IPS DF 6.9 (cell line): ENCODE data around the gene PTBP3.
A peak's percentile ranks its signal among the peaks of the same experiment; 100 is the strongest.

Experiments
- DNase-seq: peaks from one replicate; pipeline ENCODE4 v3.0.0-alpha.2; 2013; ENCODE audit warnings: low read depth, low spot score
- H3K27ac ChIP-seq: one replicate; pipeline ENCODE4 v1.5.1; 2013; ENCODE audit warnings: low read length, control low read depth
- H3K27me3 ChIP-seq: 2 replicates; pipeline ENCODE4 v1.6.1; 2013; ENCODE audit warnings: mild to moderate bottlenecking, low read length; ENCODE audit not compliant: control insufficient read depth, insufficient read depth
- H3K36me3 ChIP-seq: 2 replicates; pipeline ENCODE4 v1.6.1; 2013; ENCODE audit warnings: low read length; ENCODE audit not compliant: control insufficient read depth, insufficient read depth
- H3K4me1 ChIP-seq: 2 replicates; pipeline ENCODE4 v1.6.1; 2013; ENCODE audit warnings: low read length; ENCODE audit not compliant: control insufficient read depth, insufficient read depth
- H3K4me3 ChIP-seq: 2 replicates; pipeline ENCODE4 v1.5.1; 2013; ENCODE audit warnings: mild to moderate bottlenecking, low read length
- H3K9me3 ChIP-seq: 2 replicates; pipeline ENCODE4 v1.6.1; 2013; ENCODE audit warnings: low read length, inconsistent platforms; ENCODE audit not compliant: control insufficient read depth, insufficient read depth
- WGBS: extraction: QIAGEN DNeasy Blood & Tissue Kit; methylation state at CpG from one replicate; pipeline ENCODE4 v1.1.7; 2013; ENCODE audit warnings: mixed read lengths, missing lambda C conversion rate; ENCODE audit not compliant: insufficient read length, insufficient coverage; 5-methylcytosine and 5-hydroxymethylcytosine counted together

The PTBP3 gene

GRCh38 chr9:112188884-112189283 lies 144.5 kb downstream of the PTBP3 start:
- WGBS = no CpG with 5 or more reads among the region's 1 CpG

GRCh38 chr9:112187404-112187803 lies 146.0 kb downstream of the PTBP3 start:
- no CpG with 5 or more reads among the region's 4 CpGs for WGBS
- H3K4me3 ChIP-seq = no peak overlapping the region
- no peak for DNase-seq
- H3K36me3 ChIP-seq = no peaks in the 10 kb centered on the region
- peaks cover 1% of the 10 kb centered on the region; the same call in 1 of the 2 replicates for H3K4me1 ChIP-seq
- H3K27me3 ChIP-seq = no peaks in the 10 kb centered on the region
- no peak overlapping the region for H3K27ac ChIP-seq
- H3K9me3 ChIP-seq = no peaks in the 10 kb centered on the region

More at GRCh38 chr9:112188884-112189283, 144.5 kb downstream of the PTBP3 start:
- Histone ChIP-seq H3K4me3 (no peak overlapping the region), H3K9me3 (no peaks in the 10 kb centered on the region), H3K4me1 (peaks cover 1% of the 10 kb centered on the region; the same call in 1 of the 2 replicates), H3K27ac (no peak overlapping the region), H3K36me3 (no peaks in the 10 kb centered on the region), H3K27me3 (no peaks in the 10 kb centered on the region)
- no peak for DNase-seq

- H3K9me3 ChIP-seq = no peaks in the 10 kb centered on the region
- no peak overlapping the region for H3K4me3 ChIP-seq
- H3K36me3 ChIP-seq = no peaks in the 10 kb centered on the region
- H3K27ac ChIP-seq = no peak overlapping the region
- peaks cover 1% of the 10 kb centered on the region; the same call in 1 of the 2 replicates for H3K4me1 ChIP-seq
- no peaks in the 10 kb centered on the region for H3K27me3 ChIP-seq
- DNase-seq = no peak
- no CpG with 5 or more reads among the region's 4 CpGs for WGBS
These were observed 146.7 kb downstream of the PTBP3 start for GRCh38 chr9:112186695-112187094.

- no peak overlapping the region for H3K4me3 ChIP-seq
These were observed 148.5 kb downstream of the PTBP3 start for GRCh38 chr9:112184946-112185345.

GRCh38 chr9:112184221-112184620 lies 149.2 kb downstream of the PTBP3 start:
- H3K27me3 ChIP-seq = no peaks in the 10 kb centered on the region
- H3K4me3 ChIP-seq = no peak overlapping the region
- DNase-seq = no peak
- WGBS = no CpG with 5 or more reads among the region's 3 CpGs
- H3K9me3 ChIP-seq = no peaks in the 10 kb centered on the region
- no peaks in the 10 kb centered on the region for H3K36me3 ChIP-seq
- H3K27ac ChIP-seq = no peak overlapping the region
- peaks cover 1% of the 10 kb centered on the region; the same call in 1 of the 2 replicates for H3K4me1 ChIP-seq

More at GRCh38 chr9:112184946-112185345, 148.5 kb downstream of the PTBP3 start:
- H3K27ac ChIP-seq = no peak overlapping the region
- no peaks in the 10 kb centered on the region for H3K9me3 ChIP-seq
- no peaks in the 10 kb centered on the region for H3K36me3 ChIP-seq
- peaks cover 1% of the 10 kb centered on the region; the same call in 1 of the 2 replicates for H3K4me1 ChIP-seq
- H3K27me3 ChIP-seq = no peaks in the 10 kb centered on the region
- WGBS = no CpG with 5 or more reads among the region's 2 CpGs
- DNase-seq = no peak

- no peaks in the 10 kb centered on the region for H3K9me3 ChIP-seq
- H3K27ac ChIP-seq = no peak overlapping the region
- no peaks in the 10 kb centered on the region; the same call in 1 of the 2 replicates for H3K4me1 ChIP-seq
- WGBS = no CpG with 5 or more reads among the region's 3 CpGs
- no peak overlapping the region for H3K4me3 ChIP-seq
- H3K27me3 ChIP-seq = no peaks in the 10 kb centered on the region; the same call in 1 of the 2 replicates
- no peak for DNase-seq
- H3K36me3 ChIP-seq = no peaks in the 10 kb centered on the region
These were observed 153.0 kb downstream of the PTBP3 start for GRCh38 chr9:112180387-112180881.

GRCh38 chr9:112179816-112180215 lies 153.6 kb downstream of the PTBP3 start:
- no CpG with 5 or more reads among the region's 4 CpGs for WGBS
- H3K4me1 ChIP-seq = no peaks in the 10 kb centered on the region; the same call in 1 of the 2 replicates

GRCh38 chr9:112176524-112176923 lies 156.9 kb downstream of the PTBP3 start:
- Histone ChIP-seq H3K9me3 (no peaks in the 10 kb centered on the region), H3K4me1 (peaks cover 1% of the 10 kb centered on the region; the same call in 1 of the 2 replicates)
- no CpG with 5 or more reads among the region's 5 CpGs for WGBS

More at GRCh38 chr9:112179816-112180215, 153.6 kb downstream of the PTBP3 start:
- DNase-seq = no peak
- Histone ChIP-seq H3K27ac (no peak overlapping the region), H3K4me3 (no peak overlapping the region), H3K9me3 (no peaks in the 10 kb centered on the region), H3K27me3 (no peaks in the 10 kb centered on the region; the same call in 1 of the 2 replicates), H3K36me3 (no peaks in the 10 kb centered on the region)

GRCh38 chr9:112175796-112176315 lies 157.6 kb downstream of the PTBP3 start:
- Histone ChIP-seq H3K36me3 (no peaks in the 10 kb centered on the region), H3K4me1 (peaks cover 1% of the 10 kb centered on the region; the same call in 1 of the 2 replicates), H3K4me3 (peak overlapping the region; percentile 58; the same call in 1 of the 2 replicates), H3K27me3 (no peaks in the 10 kb centered on the region; the same call in 1 of the 2 replicates), H3K9me3 (no peaks in the 10 kb centered on the region), H3K27ac (no peak overlapping the region)
- DNase-seq = no peak
- WGBS = no CpG with 5 or more reads among the region's 17 CpGs

More at GRCh38 chr9:112176524-112176923, 156.9 kb downstream of the PTBP3 start:
- Histone ChIP-seq H3K27me3 (no peaks in the 10 kb centered on the region; the same call in 1 of the 2 replicates), H3K27ac (no peak overlapping the region), H3K36me3 (no peaks in the 10 kb centered on the region), H3K4me3 (no peak overlapping the region)
- DNase-seq = no peak

- H3K36me3 ChIP-seq = no peaks in the 10 kb centered on the region
- no peak for DNase-seq
- no peaks in the 10 kb centered on the region; the same call in 1 of the 2 replicates for H3K27me3 ChIP-seq
- H3K4me3 ChIP-seq = peak within 1 kb of the TSS; percentile 58; the same call in 1 of the 2 replicates
- WGBS = no CpG with 5 or more reads among the region's 88 CpGs
- H3K4me1 ChIP-seq = peaks cover 1% of the 10 kb centered on the region; the same call in 1 of the 2 replicates
- no peaks in the 10 kb centered on the region for H3K9me3 ChIP-seq
- H3K27ac ChIP-seq = no peak within 1 kb of the TSS
These were observed 158.2 kb downstream of the PTBP3 start, which contains the start of gene SUSD1 for GRCh38 chr9:112174965-112175795. SUSD1 (minus strand) TSS chr9:112175297; CDS start chr9:112175235, 62 bp downstream.
